CD4-positive, alpha-beta memory T cell (primary cell): ENCODE results near the gene FAM170B. TPM values are rescaled to one million over a fixed set of nuclear protein-coding genes. Genes with fewer than 3 reads are reported as not detected.

Experiments used
- CTCF ChIA-PET: fragments of 350-600 bp; sonication (Branson Sonifier 250); formaldehyde crosslinking; loops from one replicate; lab custom pipeline; 2021; ENCODE audit warnings: inconsistent platforms; ENCODE audit not compliant: partially characterized antibody; lab: Charles Lee
- POLR2A ChIA-PET: fragments of 350-600 bp; sonication (Branson Sonifier 250); formaldehyde crosslinking; loops from one replicate; lab custom pipeline; 2021; ENCODE audit not compliant: partially characterized antibody; lab: Charles Lee
- DNase-seq, 5 donors: peaks; one replicate each; pipeline versions ENCODE4 v3.0.0 to v3.0.0-alpha.2; 2020 to 2022; ENCODE audit warnings: mixed read lengths in 1 of 5
- H3K27ac ChIP-seq: one replicate; pipeline ENCODE4 v1.7.0; 2013; ENCODE audit warnings: low read depth, low read length
- H3K27me3 ChIP-seq: 2 replicates; pipeline ENCODE4 v1.7.0; 2013; ENCODE audit warnings: mild to moderate bottlenecking, low read length, moderate library complexity; ENCODE audit not compliant: insufficient read depth
- H3K36me3 ChIP-seq: 2 replicates; pipeline ENCODE4 v1.7.0; 2013; ENCODE audit warnings: mild to moderate bottlenecking, low read length, moderate library complexity; ENCODE audit not compliant: insufficient read depth
- H3K4me1 ChIP-seq: 2 replicates; pipeline ENCODE4 v1.7.0; 2013; ENCODE audit warnings: mild to moderate bottlenecking, low read length, moderate library complexity; ENCODE audit not compliant: insufficient read depth
- H3K4me3 ChIP-seq, 2 donors: one replicate each; pipeline ENCODE4 v1.7.0; 2013; ENCODE audit warnings: low read length in 2 of 2, mild to moderate bottlenecking in 1 of 2
- H3K9me3 ChIP-seq, 2 donors: one replicate each; pipeline ENCODE4 v1.7.0; 2013; ENCODE audit warnings: low read length in 2 of 2, control low read depth in 1 of 2; ENCODE audit not compliant: control insufficient read depth in 1 of 2
- H3K27ac Mint-ChIP-seq, 7 donors: one replicate each; pipeline ENCODE4 v1.8.0; 2020 to 2021; ENCODE audit warnings: mixed read lengths in 7 of 7, mild to moderate bottlenecking in 6 of 7, inconsistent platforms in 3 of 7, moderate library complexity in 3 of 7
- H3K27me3 Mint-ChIP-seq, 2 donors: one replicate each; pipeline ENCODE4 v1.8.0; 2020 to 2021; ENCODE audit warnings: mixed read lengths in 2 of 2
- H3K36me3 Mint-ChIP-seq, 2 donors: one replicate each; pipeline ENCODE4 v1.8.0; 2020 to 2021; ENCODE audit warnings: mixed read lengths in 2 of 2, inconsistent platforms in 1 of 2, mild to moderate bottlenecking in 1 of 2
- H3K4me1 Mint-ChIP-seq, 4 donors: one replicate each; pipeline ENCODE4 v1.8.0; 2020 to 2021; ENCODE audit warnings: mixed read lengths in 4 of 4, mild to moderate bottlenecking in 1 of 4
- H3K4me3 Mint-ChIP-seq, 8 donors: one replicate each; pipeline ENCODE4 v1.8.0; 2020 to 2021; ENCODE audit warnings: mixed read lengths in 8 of 8, mild to moderate bottlenecking in 7 of 8, moderate library complexity in 6 of 8, inconsistent platforms in 3 of 8
- H3K9me3 Mint-ChIP-seq, 8 donors: one replicate each; pipeline ENCODE4 v1.8.0; 2020 to 2021; ENCODE audit warnings: mixed read lengths in 8 of 8, mild to moderate bottlenecking in 5 of 8, inconsistent platforms in 3 of 8, moderate library complexity in 1 of 8
- intact Hi-C: fragments of 100-400 bp; cut with micrococcal nuclease; formaldehyde crosslinking; loops from one replicate; pipeline ENCODE4 v1.15.1; 2023
- polyA plus RNA-seq, 2 donors: library from polyadenylated mRNA; unstranded; fragments of 300-500 nt; fragmentation: Illumina TruSeq; gene quantifications; one replicate each; pipeline ENCODE4 v1.2.3, GENCODE V29; 2021
- total RNA-seq, 2 experiments: library from RNA; stranded (reverse); gene quantifications; one replicate each; pipeline ENCODE4 v1.2.3, GENCODE V29; 2021

Gene FAM170B
- total and polyA plus RNA-seq, 4 experiments from 2014 or later: not detected

GRCh38 chr10:49151481-49151880 lies 17.7 kb upstream of the FAM170B start:
- POLR2A ChIA-PET: no interaction called here
- DNase-seq: no peak
- intact Hi-C loops: no loop called here
- no peak overlapping the region for H3K27ac ChIP-seq
- Mint-ChIP-seq H3K9me3 (peaks cover 4 to 21% (median 10%) of the 10 kb centered on the region in 8 donors), H3K27ac (no peak overlapping the region), H3K4me1 (peaks cover 0 to 18% (median under 1%) of the 10 kb centered on the region in 4 donors), H3K4me3 (no peak overlapping the region), H3K36me3 (peaks cover 7 to 25% of the 10 kb centered on the region in 2 donors), H3K27me3 (no peaks in the 10 kb centered on the region)
- H3K9me3 ChIP-seq: no peaks in the 10 kb centered on the region
- CTCF ChIA-PET: interaction anchor here (1.5 kb wide), 1 partner anchor 13 kb away, joined by 5 read pairs; no protein-coding TSS in a partner anchor
- H3K4me3 ChIP-seq: no peak overlapping the region
- no peaks in the 10 kb centered on the region for H3K36me3 ChIP-seq
- no peaks in the 10 kb centered on the region for H3K27me3 ChIP-seq
- no peaks in the 10 kb centered on the region for H3K4me1 ChIP-seq

GRCh38 chr10:49151025-49151445 lies 17.2 kb upstream of the FAM170B start:
- peaks cover 0 to 14% (median 0%) of the 10 kb centered on the region in 4 donors for H3K4me1 Mint-ChIP-seq
- Histone ChIP-seq H3K27me3 (no peaks in the 10 kb centered on the region), H3K4me1 (no peaks in the 10 kb centered on the region), H3K27ac (no peak overlapping the region), H3K4me3 (no peak overlapping the region), H3K36me3 (no peaks in the 10 kb centered on the region), H3K9me3 (no peaks in the 10 kb centered on the region)
- peaks cover 6 to 23% of the 10 kb centered on the region in 2 donors for H3K36me3 Mint-ChIP-seq
- H3K27ac Mint-ChIP-seq: no peak overlapping the region
- POLR2A ChIA-PET: no interaction called here
- intact Hi-C loops: no loop called here
- H3K4me3 Mint-ChIP-seq: no peak overlapping the region
- CTCF ChIA-PET: interaction anchor here (1.5 kb wide), 1 partner anchor 14 kb away, joined by 5 read pairs; no protein-coding TSS in a partner anchor
- no peak for DNase-seq
- no peaks in the 10 kb centered on the region for H3K27me3 Mint-ChIP-seq
- peaks cover 3 to 24% (median 10%) of the 10 kb centered on the region in 8 donors for H3K9me3 Mint-ChIP-seq

- Mint-ChIP-seq H3K36me3 (peaks cover 3 to 17% of the 10 kb centered on the region in 2 donors), H3K9me3 (peaks cover 3 to 28% (median 10%) of the 10 kb centered on the region in 8 donors), H3K27ac (no peak overlapping the region), H3K27me3 (peaks cover 0 to 3% of the 10 kb centered on the region in 2 donors), H3K4me3 (no peak overlapping the region), H3K4me1 (peaks cover 0 to 12% (median 0%) of the 10 kb centered on the region in 4 donors)
- Histone ChIP-seq H3K27me3 (no peaks in the 10 kb centered on the region), H3K9me3 (no peaks in the 10 kb centered on the region), H3K36me3 (no peaks in the 10 kb centered on the region), H3K4me1 (no peaks in the 10 kb centered on the region), H3K27ac (no peak overlapping the region), H3K4me3 (no peak overlapping the region)
- intact Hi-C loops: no loop called here
- no peak for DNase-seq
- CTCF ChIA-PET: no interaction called here
- POLR2A ChIA-PET: no interaction called here
Observed at GRCh38 chr10:49150426-49150825, 16.6 kb upstream of the FAM170B start.

- H3K36me3 Mint-ChIP-seq: peaks cover 0 to 12% of the 10 kb centered on the region in 2 donors
- intact Hi-C loops: no loop called here
- Histone ChIP-seq H3K36me3 (no peaks in the 10 kb centered on the region), H3K27ac (no peak overlapping the region), H3K4me3 (no peak overlapping the region), H3K4me1 (no peaks in the 10 kb centered on the region), H3K9me3 (no peaks in the 10 kb centered on the region), H3K27me3 (no peaks in the 10 kb centered on the region)
- DNase-seq: no peak
- H3K4me3 Mint-ChIP-seq: no peak overlapping the region
- peaks cover 0 to 3% of the 10 kb centered on the region in 2 donors for H3K27me3 Mint-ChIP-seq
- peaks cover 0 to 12% (median 0%) of the 10 kb centered on the region in 4 donors for H3K4me1 Mint-ChIP-seq
- H3K27ac Mint-ChIP-seq: no peak overlapping the region
- ChIA-PET POLR2A (no interaction called here), CTCF (no interaction called here)
- H3K9me3 Mint-ChIP-seq: peaks cover 3 to 28% (median 10%) of the 10 kb centered on the region in 8 donors
Observed at GRCh38 chr10:49149881-49150280, 16.1 kb upstream of the FAM170B start.

GRCh38 chr10:49144058-49144720 lies 10.4 kb upstream of the FAM170B start:
- peaks cover 3 to 28% (median 9%) of the 10 kb centered on the region in 8 donors for H3K9me3 Mint-ChIP-seq
- no peak overlapping the region for H3K27ac Mint-ChIP-seq
- no peak overlapping the region for H3K27ac ChIP-seq
- H3K9me3 ChIP-seq: no peaks in the 10 kb centered on the region
- H3K4me1 Mint-ChIP-seq: no peaks in the 10 kb centered on the region
- peaks cover 0 to 3% of the 10 kb centered on the region in 2 donors for H3K27me3 Mint-ChIP-seq
- H3K27me3 ChIP-seq: no peaks in the 10 kb centered on the region
- no peak overlapping the region for H3K4me3 Mint-ChIP-seq
- CTCF ChIA-PET: no interaction called here
- H3K4me3 ChIP-seq: no peak overlapping the region
- intact Hi-C loops: no loop called here
- POLR2A ChIA-PET: no interaction called here
- H3K36me3 ChIP-seq: no peaks in the 10 kb centered on the region
- H3K36me3 Mint-ChIP-seq: peaks cover 0 to 5% of the 10 kb centered on the region in 2 donors
- no peak for DNase-seq
- H3K4me1 ChIP-seq: no peaks in the 10 kb centered on the region

- Mint-ChIP-seq H3K4me1 (no peaks in the 10 kb centered on the region), H3K36me3 (peaks cover 0 to 2% of the 10 kb centered on the region in 2 donors), H3K27ac (no peak overlapping the region), H3K4me3 (no peak overlapping the region), H3K27me3 (peaks cover 0 to 3% of the 10 kb centered on the region in 2 donors), H3K9me3 (peaks cover 3 to 23% (median 7%) of the 10 kb centered on the region in 8 donors)
- intact Hi-C loops: no loop called here
- no peak overlapping the region for H3K4me3 ChIP-seq
- CTCF ChIA-PET: no interaction called here
- H3K27me3 ChIP-seq: no peaks in the 10 kb centered on the region
- POLR2A ChIA-PET: no interaction called here
- H3K27ac ChIP-seq: no peak overlapping the region
- no peaks in the 10 kb centered on the region for H3K4me1 ChIP-seq
- no peaks in the 10 kb centered on the region for H3K36me3 ChIP-seq
- no peak for DNase-seq
- H3K9me3 ChIP-seq: no peaks in the 10 kb centered on the region
Observed at GRCh38 chr10:49143249-49143648, 9.4 kb upstream of the FAM170B start.

GRCh38 chr10:49141541-49142332 lies 7.9 kb upstream of the FAM170B start:
- H3K9me3 Mint-ChIP-seq: peaks cover 0 to 11% (median 0%) of the 10 kb centered on the region in 8 donors
- DNase-seq: no peak
- H3K27ac Mint-ChIP-seq: no peak overlapping the region
- Histone ChIP-seq H3K4me1 (no peaks in the 10 kb centered on the region), H3K9me3 (no peaks in the 10 kb centered on the region), H3K27me3 (no peaks in the 10 kb centered on the region), H3K4me3 (no peak overlapping the region), H3K36me3 (no peaks in the 10 kb centered on the region), H3K27ac (no peak overlapping the region)
- POLR2A ChIA-PET: no interaction called here
- CTCF ChIA-PET: no interaction called here
- H3K36me3 Mint-ChIP-seq: no peaks in the 10 kb centered on the region
- intact Hi-C loops: no loop called here
- no peak overlapping the region for H3K4me3 Mint-ChIP-seq
- H3K27me3 Mint-ChIP-seq: peaks cover 3 to 6% of the 10 kb centered on the region in 2 donors
- H3K4me1 Mint-ChIP-seq: no peaks in the 10 kb centered on the region
